ENCODE data around the gene HACD2. TPM values are rescaled to one million over a fixed set of nuclear protein-coding genes. Genes with fewer than 3 reads are reported as not detected.
"Not testable (repeated sequence)": the region's sequence is repeated elsewhere in the genome, so short reads cannot be mapped to it uniquely, and the experiment has no call there.

Gene HACD2
- total RNA-seq, 3 donors from 2014 or later, result 40.9 to 65.0 (median 52.7) TPM

DNA sequence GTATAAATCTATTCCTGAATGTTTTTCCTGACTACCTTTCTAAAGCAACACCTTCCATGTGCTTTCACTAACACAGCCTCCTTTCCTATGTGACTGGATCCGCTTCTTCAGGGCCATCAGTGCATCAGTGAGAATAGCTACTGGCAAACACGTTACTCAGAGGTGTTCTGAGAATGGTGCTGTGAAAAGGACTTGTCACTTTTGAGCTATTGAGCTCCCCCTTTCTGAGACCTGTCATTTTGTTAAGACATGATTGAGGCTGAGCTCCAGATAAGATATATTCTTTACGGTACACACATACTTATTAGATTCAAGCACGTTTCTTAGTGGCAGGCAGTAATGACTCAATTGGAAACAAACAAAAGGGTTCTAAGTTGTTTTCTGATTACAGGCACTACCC, 90.9 kb downstream of the HACD2 start:
- DNase-seq (no peak), ATAC-seq (no peak)
- Histone ChIP-seq H3K4me1 (ENCODE audit: low read depth) (no peaks in the 10 kb centered on the region), H3K9me3 (no peaks in the 10 kb centered on the region), H3K4me3 (no peak overlapping the region), H3K36me3 (ENCODE audit: low read depth) (no peaks in the 10 kb centered on the region)
- intact Hi-C loops (cut with DNase I, micrococcal nuclease), result no loop called here
- TF ChIP-seq, protein P1, sequence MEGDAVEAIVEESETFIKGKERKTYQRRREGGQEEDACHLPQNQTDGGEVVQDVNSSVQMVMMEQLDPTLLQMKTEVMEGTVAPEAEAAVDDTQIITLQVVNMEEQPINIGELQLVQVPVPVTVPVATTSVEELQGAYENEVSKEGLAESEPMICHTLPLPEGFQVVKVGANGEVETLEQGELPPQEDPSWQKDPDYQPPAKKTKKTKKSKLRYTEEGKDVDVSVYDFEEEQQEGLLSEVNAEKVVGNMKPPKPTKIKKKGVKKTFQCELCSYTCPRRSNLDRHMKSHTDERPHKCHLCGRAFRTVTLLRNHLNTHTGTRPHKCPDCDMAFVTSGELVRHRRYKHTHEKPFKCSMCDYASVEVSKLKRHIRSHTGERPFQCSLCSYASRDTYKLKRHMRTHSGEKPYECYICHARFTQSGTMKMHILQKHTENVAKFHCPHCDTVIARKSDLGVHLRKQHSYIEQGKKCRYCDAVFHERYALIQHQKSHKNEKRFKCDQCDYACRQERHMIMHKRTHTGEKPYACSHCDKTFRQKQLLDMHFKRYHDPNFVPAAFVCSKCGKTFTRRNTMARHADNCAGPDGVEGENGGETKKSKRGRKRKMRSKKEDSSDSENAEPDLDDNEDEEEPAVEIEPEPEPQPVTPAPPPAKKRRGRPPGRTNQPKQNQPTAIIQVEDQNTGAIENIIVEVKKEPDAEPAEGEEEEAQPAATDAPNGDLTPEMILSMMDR (IDR thresholded peaks at IDR 0.05), result no peak

DNA sequence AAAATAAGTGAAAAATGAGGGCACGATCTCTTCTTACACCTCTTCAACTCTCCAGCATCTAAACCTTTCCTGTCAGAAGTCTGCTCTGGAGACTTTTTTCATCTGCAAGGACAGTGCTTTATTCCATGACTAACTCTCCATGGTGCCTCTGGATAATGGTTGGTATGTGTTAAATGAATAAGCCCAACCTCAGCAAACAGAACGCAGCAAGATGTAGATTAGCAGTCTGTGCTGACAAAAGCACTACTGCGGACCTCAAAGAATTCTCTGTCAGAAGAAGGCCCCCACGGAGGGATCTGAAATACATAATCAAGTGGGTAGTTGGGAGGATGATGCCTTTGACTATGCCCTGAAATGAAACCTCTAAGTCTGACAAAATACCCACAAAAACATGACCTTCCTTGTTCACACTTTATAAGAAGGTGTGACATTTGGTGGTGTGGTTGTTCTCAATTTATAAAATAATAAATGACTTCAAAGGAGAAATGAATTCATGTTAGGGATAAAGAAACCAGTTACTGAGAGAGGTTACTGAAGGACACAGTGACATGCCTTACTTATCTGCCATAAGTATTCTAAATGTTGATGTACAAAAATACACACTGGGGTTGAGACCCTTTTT, 92.8 kb downstream of the HACD2 start:
- DNase-seq, result no peak
- intact Hi-C loops (cut with DNase I, micrococcal nuclease), result no loop called here

DNA sequence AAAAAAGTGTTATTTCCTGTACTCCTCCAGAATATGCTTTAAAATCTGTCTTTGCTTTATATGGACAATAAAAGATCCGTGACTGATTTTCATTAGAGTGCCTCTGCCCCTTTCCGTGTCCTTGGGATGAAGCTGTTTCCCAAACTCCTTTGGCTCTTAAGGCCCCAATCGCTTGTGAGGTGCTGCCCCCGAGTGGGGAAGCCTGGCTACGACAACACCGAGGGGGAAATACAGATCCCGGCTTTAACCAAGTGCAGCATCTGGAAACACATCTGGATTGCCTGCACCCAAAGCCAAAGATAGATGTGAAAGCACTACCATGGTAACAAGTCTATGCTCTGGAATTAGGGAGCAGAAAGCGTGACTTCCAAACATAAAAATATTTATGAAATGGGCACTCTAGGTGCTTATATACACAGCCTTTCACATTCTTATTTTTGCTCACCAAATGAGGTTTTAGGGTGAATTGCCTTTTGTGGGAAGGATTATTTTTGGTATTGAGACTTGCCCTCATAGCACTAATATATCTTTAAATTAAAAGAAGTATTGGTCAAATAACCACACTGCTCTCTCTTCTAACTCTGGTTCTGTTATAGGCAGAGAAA, 95.4 kb downstream of the HACD2 start:
- TF ChIP-seq, protein P1 (IDR thresholded peaks at IDR 0.05), result peak; percentile 59
- intact Hi-C loops (cut with DNase I, micrococcal nuclease), result loop anchor here (2.0 to 5.0 kb wide), 2 partner anchors 161 to 162 kb away; no protein-coding TSS in a partner anchor
- Histone ChIP-seq H3K9me3 (no peaks in the 10 kb centered on the region), H3K36me3 (ENCODE audit: low read depth) (no peaks in the 10 kb centered on the region), H3K4me1 (ENCODE audit: low read depth) (no peaks in the 10 kb centered on the region), H3K4me3 (no peak overlapping the region)
- peak; percentile 84 for ATAC-seq
- peak in 2 of 3 donors; percentile 78 to 80 for DNase-seq

More for the DNA sequence above, 92.8 kb downstream of the HACD2 start:
- Histone ChIP-seq H3K4me3 (no peak overlapping the region), H3K4me1 (ENCODE audit: low read depth) (no peaks in the 10 kb centered on the region), H3K36me3 (ENCODE audit: low read depth) (no peaks in the 10 kb centered on the region), H3K9me3 (no peaks in the 10 kb centered on the region)
- TF ChIP-seq, protein P1 (IDR thresholded peaks at IDR 0.05), result no peak
- ATAC-seq, result no peak

DNA sequence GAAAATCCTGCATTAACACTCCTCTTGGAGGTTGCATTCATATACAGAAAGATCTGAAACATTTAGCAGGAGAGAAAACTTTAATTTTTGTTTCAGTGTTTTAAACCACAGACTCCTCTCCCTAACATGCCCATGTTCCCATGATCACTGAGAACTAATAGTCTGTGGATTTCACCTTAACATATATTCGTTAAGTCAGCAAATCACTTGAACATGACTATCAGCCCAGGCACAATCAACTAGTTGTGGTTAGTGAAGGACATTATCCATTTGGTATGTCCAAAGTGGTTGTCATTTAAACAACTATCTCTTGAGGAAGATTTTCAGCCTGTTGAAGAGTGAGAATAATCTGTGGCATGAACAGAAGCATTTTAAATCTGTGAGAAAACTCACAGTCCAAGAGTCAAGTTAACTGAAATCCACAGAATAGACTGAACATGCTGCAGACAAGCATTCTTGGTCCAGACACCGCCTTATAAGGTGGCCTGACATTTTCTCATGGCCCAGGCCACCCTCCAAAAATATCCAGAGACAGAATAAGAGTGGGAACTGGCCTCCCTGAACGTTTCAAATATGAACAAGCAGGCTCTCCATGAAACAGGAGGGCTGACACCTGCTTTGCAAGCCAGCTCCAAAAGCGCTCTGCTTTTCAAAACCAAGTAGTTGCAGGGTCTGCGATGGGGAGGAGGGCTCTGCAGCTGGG, 96.1 kb downstream of the HACD2 start:
- Histone ChIP-seq H3K9me3 (no peaks in the 10 kb centered on the region), H3K4me3 (no peak overlapping the region), H3K4me1 (ENCODE audit: low read depth) (no peaks in the 10 kb centered on the region), H3K36me3 (ENCODE audit: low read depth) (no peaks in the 10 kb centered on the region)
- ATAC-seq (no peak), DNase-seq (no peak)
- intact Hi-C loops (cut with DNase I, micrococcal nuclease), result loop anchor here (2.0 to 5.0 kb wide), 2 partner anchors 160 to 161 kb away; no protein-coding TSS in a partner anchor
- TF ChIP-seq, protein P1 (IDR thresholded peaks at IDR 0.05), result no peak

DNA sequence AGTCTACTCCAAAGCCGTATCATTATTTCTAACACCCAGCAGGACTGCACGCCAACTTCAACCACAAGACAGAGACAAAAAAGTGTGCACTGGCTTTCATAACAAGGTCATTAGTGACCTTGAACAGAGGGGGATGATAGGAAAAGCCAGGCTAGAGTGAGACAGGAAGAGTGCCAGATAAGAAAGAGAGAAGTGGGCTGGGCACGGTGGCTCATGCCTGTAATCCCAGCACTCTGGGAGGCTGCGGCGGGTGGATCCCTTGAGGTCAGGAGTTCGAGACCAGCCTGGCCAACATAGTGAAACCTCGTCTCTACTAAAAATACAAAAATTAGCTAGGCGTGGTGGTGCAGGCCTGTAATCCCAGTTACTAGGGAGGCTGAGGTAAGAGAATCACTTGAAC, 97.8 kb downstream of the HACD2 start:
- H3K36me3 ChIP-seq (ENCODE audit: low read depth); H3K4me1 ChIP-seq (ENCODE audit: low read depth); DNase-seq; H3K4me3 ChIP-seq; H3K9me3 ChIP-seq; ATAC-seq: not testable (repeated sequence)
- intact Hi-C loops (cut with DNase I, micrococcal nuclease), result loop anchor here in 1 of 2 donors (5.0 kb wide), 1 partner anchor 160 kb away; no protein-coding TSS in a partner anchor

DNA sequence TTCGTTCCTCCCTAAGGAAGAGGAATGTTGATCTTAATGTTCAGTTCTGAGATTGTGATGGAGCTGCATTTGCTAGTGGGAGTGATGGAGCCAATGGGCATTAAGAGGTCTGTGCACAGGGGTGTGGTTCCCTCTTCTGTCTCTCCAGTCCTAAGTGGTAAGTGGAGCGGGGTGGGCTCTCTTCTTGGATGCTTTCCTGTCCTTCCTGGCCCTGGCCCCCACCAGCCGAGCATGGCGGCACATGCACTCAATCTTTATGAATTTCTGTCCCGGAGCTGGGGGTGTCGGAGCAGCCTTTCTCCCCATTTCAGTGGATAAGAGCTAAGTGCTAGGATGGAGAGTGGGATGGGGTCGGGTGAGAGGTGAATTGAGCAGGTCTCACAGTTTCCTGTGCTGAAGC, 98.4 kb downstream of the HACD2 start:
- DNase-seq, result no peak
- ATAC-seq, result no peak
- no peaks in the 10 kb centered on the region for H3K4me1 ChIP-seq (ENCODE audit: low read depth)
- H3K9me3 ChIP-seq, result no peaks in the 10 kb centered on the region
- H3K36me3 ChIP-seq (ENCODE audit: low read depth), result no peaks in the 10 kb centered on the region
- TF ChIP-seq, protein P1 (IDR thresholded peaks at IDR 0.05), result no peak
- intact Hi-C loops (cut with DNase I, micrococcal nuclease), result loop anchor here in 1 of 2 donors (5.0 kb wide), 1 partner anchor 159 kb away; no protein-coding TSS in a partner anchor
- no peak overlapping the region for H3K4me3 ChIP-seq

Data from mucosa of descending colon (tissue), 3 donors.